HL-60 (cell line): ENCODE measurements around the gene SERTAD1.

Experiments used
- DNase-seq, 2 experiments: peaks; one replicate each; pipeline ENCODE4 v3.0.0-alpha.2; 2010 to 2020; ENCODE audit warnings: low read depth in 1 of 2, low spot score in 1 of 2
- H3K27ac ChIP-seq: fragments of 250-450 bp; sonication (Bioruptor Pico); replicated peaks from 2 replicates; pipeline ENCODE4 v1.5.1; 2020; ENCODE audit warnings: mild to moderate bottlenecking, moderate library complexity
- H3K27me3 ChIP-seq: fragments of 250-450 bp; sonication (Bioruptor Pico); 2 replicates; pipeline ENCODE4 v1.5.1; 2021; ENCODE audit warnings: mild to moderate bottlenecking, moderate library complexity; ENCODE audit not compliant: insufficient read depth, poor library complexity, severe bottlenecking
- H3K4me3 ChIP-seq: replicated peaks from 2 replicates; pipeline ENCODE4 v1.5.1; 2011; ENCODE audit warnings: mild to moderate bottlenecking, control low read depth, low read length; ENCODE audit not compliant: insufficient read depth
- GABPA ChIP-seq: IDR thresholded peaks from 2 replicates; pipeline ENCODE4 v1.6.1; 2012; ENCODE audit warnings: low read depth
- POLR2AphosphoS5 ChIP-seq: IDR thresholded peaks from 2 replicates; pipeline ENCODE4 v1.6.1; 2012; ENCODE audit warnings: low read depth
- SPI1 ChIP-seq: IDR thresholded peaks from 2 replicates; pipeline ENCODE4 v1.6.1; 2012; ENCODE audit warnings: low read depth, mild to moderate bottlenecking, borderline replicate concordance
- TF ChIP-seq, protein P1 (sequence below): IDR thresholded peaks from 2 replicates; pipeline ENCODE4 v1.6.1; 2012; ENCODE audit warnings: low read depth; ENCODE audit not compliant: insufficient replicate concordance
- TF ChIP-seq, protein P2 (sequence below): IDR thresholded peaks from one replicate; pipeline ENCODE4 v1.5.1; 2011; ENCODE audit warnings: low read length, control low read depth, inconsistent platforms; ENCODE audit not compliant: insufficient read depth

The SERTAD1 gene

DNA sequence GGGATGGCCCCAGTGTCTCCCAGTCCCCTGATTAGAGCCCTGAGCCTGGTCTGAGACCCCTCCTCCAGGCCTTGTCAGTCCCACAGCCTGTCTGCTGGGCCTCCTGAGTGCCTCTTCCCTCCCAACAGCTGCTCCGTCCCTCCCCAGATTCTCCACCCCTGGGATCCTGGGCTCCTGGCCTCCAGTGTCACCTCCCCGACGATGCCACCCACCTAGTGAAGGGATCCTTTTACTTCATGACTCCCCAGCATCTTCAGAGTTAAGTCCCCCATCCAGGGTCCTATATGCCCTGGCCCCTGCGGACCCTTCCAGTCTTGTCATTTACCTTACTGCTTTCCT lies 8.2 kb downstream of the SERTAD1 start:
- Histone ChIP-seq H3K27ac (no peak overlapping the region), H3K4me3 (no peak overlapping the region), H3K27me3 (no peaks in the 10 kb centered on the region)
- no peak for TF ChIP-seq GABPA
- no peak for TF ChIP-seq POLR2AphosphoS5
- TF ChIP-seq, protein P1, sequence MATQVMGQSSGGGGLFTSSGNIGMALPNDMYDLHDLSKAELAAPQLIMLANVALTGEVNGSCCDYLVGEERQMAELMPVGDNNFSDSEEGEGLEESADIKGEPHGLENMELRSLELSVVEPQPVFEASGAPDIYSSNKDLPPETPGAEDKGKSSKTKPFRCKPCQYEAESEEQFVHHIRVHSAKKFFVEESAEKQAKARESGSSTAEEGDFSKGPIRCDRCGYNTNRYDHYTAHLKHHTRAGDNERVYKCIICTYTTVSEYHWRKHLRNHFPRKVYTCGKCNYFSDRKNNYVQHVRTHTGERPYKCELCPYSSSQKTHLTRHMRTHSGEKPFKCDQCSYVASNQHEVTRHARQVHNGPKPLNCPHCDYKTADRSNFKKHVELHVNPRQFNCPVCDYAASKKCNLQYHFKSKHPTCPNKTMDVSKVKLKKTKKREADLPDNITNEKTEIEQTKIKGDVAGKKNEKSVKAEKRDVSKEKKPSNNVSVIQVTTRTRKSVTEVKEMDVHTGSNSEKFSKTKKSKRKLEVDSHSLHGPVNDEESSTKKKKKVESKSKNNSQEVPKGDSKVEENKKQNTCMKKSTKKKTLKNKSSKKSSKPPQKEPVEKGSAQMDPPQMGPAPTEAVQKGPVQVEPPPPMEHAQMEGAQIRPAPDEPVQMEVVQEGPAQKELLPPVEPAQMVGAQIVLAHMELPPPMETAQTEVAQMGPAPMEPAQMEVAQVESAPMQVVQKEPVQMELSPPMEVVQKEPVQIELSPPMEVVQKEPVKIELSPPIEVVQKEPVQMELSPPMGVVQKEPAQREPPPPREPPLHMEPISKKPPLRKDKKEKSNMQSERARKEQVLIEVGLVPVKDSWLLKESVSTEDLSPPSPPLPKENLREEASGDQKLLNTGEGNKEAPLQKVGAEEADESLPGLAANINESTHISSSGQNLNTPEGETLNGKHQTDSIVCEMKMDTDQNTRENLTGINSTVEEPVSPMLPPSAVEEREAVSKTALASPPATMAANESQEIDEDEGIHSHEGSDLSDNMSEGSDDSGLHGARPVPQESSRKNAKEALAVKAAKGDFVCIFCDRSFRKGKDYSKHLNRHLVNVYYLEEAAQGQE, result no peak
- no peak for TF ChIP-seq SPI1
- TF ChIP-seq, protein P2, sequence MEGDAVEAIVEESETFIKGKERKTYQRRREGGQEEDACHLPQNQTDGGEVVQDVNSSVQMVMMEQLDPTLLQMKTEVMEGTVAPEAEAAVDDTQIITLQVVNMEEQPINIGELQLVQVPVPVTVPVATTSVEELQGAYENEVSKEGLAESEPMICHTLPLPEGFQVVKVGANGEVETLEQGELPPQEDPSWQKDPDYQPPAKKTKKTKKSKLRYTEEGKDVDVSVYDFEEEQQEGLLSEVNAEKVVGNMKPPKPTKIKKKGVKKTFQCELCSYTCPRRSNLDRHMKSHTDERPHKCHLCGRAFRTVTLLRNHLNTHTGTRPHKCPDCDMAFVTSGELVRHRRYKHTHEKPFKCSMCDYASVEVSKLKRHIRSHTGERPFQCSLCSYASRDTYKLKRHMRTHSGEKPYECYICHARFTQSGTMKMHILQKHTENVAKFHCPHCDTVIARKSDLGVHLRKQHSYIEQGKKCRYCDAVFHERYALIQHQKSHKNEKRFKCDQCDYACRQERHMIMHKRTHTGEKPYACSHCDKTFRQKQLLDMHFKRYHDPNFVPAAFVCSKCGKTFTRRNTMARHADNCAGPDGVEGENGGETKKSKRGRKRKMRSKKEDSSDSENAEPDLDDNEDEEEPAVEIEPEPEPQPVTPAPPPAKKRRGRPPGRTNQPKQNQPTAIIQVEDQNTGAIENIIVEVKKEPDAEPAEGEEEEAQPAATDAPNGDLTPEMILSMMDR, result no peak
- no peak for DNase-seq

DNA sequence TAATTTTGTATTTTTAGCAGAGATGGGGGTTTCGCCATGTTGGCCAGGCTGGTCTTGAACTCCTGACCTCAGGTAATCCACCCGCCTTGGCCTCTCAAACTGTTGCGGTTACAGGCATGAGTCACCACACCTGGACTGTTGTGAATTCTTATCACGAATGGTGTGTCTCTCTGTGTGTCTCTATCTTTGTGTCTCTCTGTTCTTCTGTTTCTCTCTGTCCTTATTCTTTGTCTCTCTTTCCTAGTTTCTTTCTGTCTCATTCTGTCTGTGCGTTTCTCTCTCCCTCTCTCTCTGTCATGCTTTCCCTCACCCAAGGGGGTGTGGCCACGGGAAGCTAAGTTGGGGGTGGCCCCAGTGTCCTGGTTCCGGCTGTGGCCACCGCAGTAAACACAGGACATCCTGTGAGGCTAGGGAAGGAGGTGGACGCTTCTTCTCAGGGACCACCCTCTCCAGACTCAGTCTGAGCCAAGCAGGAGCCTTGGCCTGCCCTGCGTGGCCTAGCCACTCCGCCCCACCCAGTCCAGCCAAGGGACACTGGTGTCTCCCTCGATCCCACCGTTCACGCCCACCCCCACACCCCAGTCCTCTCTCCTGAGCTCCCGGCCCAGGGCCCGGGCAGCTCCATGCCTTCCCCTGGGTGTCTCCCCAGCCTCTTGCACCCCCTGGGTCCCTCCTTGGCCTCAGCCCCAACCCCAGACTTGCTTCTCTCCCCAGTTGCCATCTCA lies 8.7 kb downstream of the SERTAD1 start:
- Histone ChIP-seq H3K27me3 (no peaks in the 10 kb centered on the region), H3K4me3 (no peak overlapping the region), H3K27ac (no peak overlapping the region)
- TF ChIP-seq, protein P1, result no peak
- TF ChIP-seq, protein P2, result no peak
- TF ChIP-seq GABPA (no peak), SPI1 (no peak), POLR2AphosphoS5 (no peak)
- no peak for DNase-seq

DNA sequence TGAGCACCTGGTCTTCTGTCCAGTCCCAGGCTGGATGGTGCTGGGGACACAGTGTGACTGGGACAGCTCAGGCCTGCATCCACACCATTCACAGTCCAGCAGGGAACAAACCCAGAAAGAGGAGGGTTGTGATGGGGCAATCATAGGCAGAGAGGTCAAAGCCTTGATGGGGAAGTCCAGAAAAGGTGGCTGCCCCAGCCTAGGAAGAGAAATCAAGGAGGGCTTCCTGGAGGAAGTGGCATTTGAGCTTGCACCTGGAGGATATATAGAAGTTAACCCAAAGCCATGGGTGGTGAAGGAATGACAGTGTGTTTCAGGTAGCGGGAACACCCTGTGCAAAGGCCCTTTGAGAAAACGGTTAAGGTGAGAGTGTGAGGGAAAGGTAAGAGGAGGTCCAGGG lies 10.0 kb downstream of the SERTAD1 start:
- Histone ChIP-seq H3K27ac (no peak overlapping the region), H3K27me3 (no peaks in the 10 kb centered on the region), H3K4me3 (no peak overlapping the region)
- no peak for DNase-seq
- TF ChIP-seq GABPA (no peak), POLR2AphosphoS5 (no peak), SPI1 (no peak)
- TF ChIP-seq, protein P2, result no peak
- TF ChIP-seq, protein P1, result no peak
